Tibial nerve (tissue), 4 donors: ENCODE results near the gene LRRC75A.

Experiments used
- EP300 ChIP-seq, 2 donors: sonication (generic); formaldehyde crosslinking; IDR thresholded peaks; one replicate each; pipeline ENCODE4 v1.6.1; 2017; ENCODE audit warnings: antibody characterized with exemption in 2 of 2, mild to moderate bottlenecking in 1 of 2
- TF ChIP-seq, protein P1 (sequence below), 5 experiments: fragments of 200-600 bp in 3 of 5; fragments of 450-650 bp in 2 of 5; sonication (generic) in 3 of 5; IDR thresholded peaks; one replicate each; pipeline ENCODE4 v1.5.1; 2016 to 2019; ENCODE audit warnings: antibody characterized with exemption in 5 of 5, mild to moderate bottlenecking in 3 of 5, moderate library complexity in 2 of 5

DNA sequence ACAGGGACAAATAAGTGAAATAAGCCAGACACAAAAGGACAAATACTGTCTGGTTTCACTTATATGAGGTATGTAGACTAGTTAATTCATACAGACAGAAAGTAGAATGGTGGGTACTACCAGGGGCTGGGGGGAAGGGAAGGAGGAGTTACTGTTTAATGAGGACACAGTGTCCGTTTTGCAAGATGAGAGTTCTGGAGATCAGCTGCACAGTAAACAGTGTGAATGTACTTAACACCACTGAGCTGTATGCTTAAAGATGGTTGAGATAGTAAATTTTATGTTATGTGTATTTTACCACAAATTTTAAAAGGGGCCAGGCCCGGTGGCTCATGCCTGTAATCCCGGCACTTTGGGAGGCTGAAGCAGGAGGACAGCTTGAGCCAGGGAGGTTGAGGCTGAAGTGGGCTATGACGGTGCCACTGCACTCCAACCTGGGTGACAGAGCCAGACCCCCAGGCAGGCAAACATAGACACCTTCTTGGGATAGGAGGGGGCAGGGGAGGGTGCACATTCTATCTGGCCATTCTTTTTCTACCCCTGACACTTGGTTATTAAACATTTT is 23.5 kb downstream of the LRRC75A start:
- TF ChIP-seq, protein P1, sequence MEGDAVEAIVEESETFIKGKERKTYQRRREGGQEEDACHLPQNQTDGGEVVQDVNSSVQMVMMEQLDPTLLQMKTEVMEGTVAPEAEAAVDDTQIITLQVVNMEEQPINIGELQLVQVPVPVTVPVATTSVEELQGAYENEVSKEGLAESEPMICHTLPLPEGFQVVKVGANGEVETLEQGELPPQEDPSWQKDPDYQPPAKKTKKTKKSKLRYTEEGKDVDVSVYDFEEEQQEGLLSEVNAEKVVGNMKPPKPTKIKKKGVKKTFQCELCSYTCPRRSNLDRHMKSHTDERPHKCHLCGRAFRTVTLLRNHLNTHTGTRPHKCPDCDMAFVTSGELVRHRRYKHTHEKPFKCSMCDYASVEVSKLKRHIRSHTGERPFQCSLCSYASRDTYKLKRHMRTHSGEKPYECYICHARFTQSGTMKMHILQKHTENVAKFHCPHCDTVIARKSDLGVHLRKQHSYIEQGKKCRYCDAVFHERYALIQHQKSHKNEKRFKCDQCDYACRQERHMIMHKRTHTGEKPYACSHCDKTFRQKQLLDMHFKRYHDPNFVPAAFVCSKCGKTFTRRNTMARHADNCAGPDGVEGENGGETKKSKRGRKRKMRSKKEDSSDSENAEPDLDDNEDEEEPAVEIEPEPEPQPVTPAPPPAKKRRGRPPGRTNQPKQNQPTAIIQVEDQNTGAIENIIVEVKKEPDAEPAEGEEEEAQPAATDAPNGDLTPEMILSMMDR (IDR thresholded peaks at IDR 0.05), result no peak
- TF ChIP-seq EP300 (IDR thresholded peaks at IDR 0.05), result no peak
